CD4-positive, alpha-beta T cell treated with Interleukin-2 at 100 ng/mL for 4 hours (primary cell): Measurements from ENCODE around the gene AIM2.
"Not testable (repeated sequence)": the region's sequence is repeated elsewhere in the genome, so short reads cannot be mapped to it uniquely, and the experiment has no call there.

ENCODE experiments used
- DNase-seq: peaks from one replicate; pipeline ENCODE4 v3.0.0-alpha.2; 2020; ENCODE audit warnings: low spot score

The AIM2 gene

GRCh38 chr1:159076438-159077119 is at the start of gene AIM2:
Gene AIM2 (minus strand): TSS chr1:159076766. CDS start chr1:159073499, 3,267 bp downstream.
- peak; percentile 91 for DNase-seq

DNA sequence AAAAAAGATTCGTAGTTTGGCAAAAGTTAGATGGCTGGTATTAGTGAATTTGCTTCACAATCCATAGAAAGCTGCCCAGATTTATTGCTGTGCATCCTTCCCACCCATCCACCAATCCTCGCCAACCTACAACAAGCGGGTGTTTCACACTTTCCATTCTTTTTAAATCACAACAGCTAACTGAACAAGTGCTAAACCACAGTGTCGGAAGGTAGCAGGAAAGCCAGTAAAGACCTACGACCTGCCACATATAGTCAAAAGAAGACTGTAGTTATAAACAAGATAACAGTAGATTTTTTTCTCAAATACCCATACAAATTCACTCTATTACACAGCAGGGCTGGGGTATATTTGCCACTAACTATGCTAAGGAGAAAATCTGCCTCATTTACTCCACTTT is 47.0 kb upstream of the AIM2 start:
- DNase-seq = no peak

DNA sequence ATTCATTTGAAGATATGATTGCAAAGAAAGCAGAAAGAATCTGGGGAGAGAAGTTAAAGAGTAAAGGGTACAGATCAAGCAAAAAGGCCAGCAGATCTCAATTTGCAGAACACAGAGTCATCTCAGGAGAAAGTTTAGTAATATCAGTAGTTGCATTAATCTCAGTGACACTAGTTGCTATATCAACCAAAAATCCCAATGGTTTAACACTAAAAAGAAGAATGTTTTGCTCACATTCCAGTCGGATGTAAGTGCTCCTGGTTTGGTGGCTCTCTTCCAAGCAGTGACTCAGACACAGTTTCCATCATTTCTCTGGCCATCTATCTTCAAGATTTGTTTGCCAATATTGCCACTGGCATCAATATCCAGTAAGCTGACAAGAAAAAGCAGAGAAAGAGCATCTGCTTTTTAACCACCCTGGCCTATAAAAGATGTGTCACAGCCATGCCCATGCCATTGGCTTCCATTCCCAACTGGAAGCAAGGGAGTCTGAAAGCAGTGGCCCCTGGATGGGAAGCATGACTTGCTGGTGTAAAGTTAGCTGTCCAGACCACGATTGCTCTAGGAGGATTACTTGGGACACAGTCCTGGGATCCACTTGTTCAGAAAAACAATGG is 45.5 kb upstream of the AIM2 start:
- no peak for DNase-seq

DNA sequence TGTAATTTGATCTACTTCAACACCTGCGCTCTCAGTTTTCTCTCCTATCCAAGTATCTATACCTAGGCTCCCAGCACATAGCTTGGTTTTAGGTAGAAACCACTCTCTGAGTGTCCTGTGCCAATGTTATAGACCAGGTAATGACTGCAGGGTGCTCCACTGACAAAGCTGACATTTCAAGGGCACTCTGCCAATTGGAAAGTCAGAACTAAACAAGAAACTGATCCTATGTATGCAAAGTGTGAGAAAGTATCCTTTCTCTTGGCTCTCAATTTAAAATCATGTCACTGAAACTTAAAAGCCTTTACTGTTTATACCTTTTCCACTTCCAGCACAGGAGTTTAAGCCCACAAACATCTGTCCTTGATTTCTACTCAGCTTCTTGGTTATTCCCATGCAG is 45.0 kb upstream of the AIM2 start:
- no peak for DNase-seq

DNA sequence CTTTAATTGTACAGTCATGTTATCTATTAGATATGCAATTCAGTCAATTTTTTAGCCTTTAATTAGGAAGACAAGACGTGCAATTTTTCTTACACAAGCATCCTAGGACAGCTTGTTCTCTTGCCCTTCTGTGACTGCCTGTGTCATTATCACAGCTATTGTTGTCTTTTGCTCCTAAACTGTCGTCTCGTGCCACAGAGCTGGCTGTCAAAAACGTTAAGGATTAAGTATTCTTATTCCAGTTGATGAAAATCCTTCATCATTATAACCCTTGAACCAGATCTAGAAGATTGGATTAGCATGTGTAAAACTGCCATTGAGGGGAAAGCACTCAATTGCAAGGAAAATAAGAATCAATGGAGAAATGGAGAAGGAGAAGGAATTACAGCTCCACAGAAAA is 43.8 kb upstream of the AIM2 start:
- DNase-seq = no peak

GRCh38 chr1:159113596-159114433 is 37.2 kb upstream of the AIM2 start:
- DNase-seq = no peak

GRCh38 chr1:159103021-159103420 is 26.5 kb upstream of the AIM2 start:
- not testable (repeated sequence) for DNase-seq

GRCh38 chr1:159100589-159100988 is 24.0 kb upstream of the AIM2 start:
- no peak for DNase-seq

- DNase-seq = no peak
Measured at GRCh38 chr1:159098596-159098995, 22.0 kb upstream of the AIM2 start.

- no peak for DNase-seq
Measured at GRCh38 chr1:159092036-159092760, 15.6 kb upstream of the AIM2 start.

- DNase-seq = no peak
Measured at GRCh38 chr1:159091607-159092031, 15.1 kb upstream of the AIM2 start.

GRCh38 chr1:159091180-159091560 is 14.6 kb upstream of the AIM2 start:
- no peak for DNase-seq

DNA sequence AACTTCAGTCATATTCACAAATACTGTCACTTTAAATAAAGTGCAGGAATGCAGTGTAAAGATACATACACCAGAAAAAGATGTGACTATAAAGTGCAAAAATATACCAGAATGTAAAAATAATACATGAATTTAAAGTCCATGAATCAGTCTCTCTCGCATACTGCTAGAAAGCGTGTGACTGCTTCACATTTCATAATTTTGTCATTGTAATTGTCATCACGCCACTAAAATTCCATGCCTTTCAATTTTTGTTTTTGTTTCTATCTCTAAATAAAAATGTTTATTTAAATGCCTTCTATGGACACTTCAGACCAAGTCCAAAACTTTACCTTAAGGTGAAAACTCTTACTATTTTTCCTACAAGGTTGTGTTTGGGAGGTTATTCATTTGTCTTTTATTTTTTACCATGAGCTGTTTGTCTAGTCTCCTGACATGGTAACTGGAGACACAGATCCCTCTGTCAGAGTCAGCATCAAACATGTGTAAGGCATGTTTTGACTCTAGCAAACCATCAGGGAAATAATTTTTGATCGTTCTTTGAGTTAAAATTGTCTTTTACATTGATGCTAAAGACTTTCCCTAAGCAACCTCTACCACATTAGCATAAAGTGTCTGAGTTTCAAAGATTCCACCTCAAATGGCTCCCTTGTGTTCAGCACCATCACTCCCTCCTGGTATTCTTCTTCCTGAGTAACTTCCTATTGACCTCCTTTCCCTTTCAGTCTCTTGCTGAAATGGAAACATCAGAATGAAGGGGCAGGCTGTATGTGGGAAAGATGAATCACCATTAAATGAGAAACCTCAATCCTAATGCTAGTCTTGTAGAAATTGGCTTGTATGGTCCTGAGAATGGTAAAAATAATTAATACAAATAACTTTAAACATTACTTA is 14.0 kb upstream of the AIM2 start:
- no peak for DNase-seq

- DNase-seq = peak; percentile 65
Measured at GRCh38 chr1:159089184-159089791, 12.7 kb upstream of the AIM2 start.

DNA sequence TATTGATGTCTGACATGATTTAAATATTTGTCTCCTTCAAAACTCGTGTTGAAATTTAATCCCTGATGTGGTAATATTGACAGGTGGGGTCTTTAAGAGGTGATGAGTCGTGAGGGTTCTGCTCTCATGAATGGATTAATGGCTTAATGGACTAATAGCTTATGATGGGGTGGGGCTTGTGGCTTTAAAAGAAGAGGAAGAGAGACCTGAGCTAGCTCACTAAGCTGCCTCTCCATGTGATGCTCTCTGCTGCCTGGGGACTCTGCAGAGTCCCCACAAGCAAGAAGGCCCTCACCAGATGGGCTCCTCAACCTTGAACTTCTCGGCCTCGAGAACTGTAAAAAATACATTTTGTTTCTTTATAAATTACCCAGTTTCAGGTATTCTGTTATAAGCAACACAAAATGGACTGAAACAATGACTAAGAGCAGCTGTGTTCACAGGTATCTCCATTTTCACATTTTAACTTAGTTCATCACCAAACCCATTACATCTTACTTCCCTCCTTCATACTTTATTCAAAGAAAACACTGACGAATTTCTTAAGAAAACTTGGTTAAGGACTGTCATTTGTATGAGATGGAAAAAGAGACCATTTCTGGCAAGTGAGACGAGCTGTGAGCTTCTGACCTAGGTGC is 12.1 kb upstream of the AIM2 start:
- no peak for DNase-seq

DNA sequence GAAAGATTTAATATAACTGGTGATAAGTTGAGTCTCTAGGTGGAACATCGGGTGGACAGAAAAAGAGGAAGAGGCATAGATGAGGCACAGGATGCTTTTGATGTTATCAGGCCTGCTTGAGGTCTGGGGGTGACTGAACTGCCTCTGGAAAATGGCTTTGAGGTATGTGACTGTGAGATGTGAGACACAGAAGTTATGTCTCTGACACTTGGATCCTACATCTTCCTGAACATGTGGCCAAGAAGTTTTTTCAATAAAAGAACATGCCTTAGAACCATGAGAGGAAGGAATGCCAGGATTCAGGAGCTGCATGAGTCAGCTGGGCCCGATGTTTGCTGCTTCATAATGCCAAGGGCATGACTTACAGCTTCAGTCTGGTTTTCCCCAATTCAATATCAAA is 11.5 kb upstream of the AIM2 start:
- no peak for DNase-seq

GRCh38 chr1:159084867-159085266 is 8.3 kb upstream of the AIM2 start:
- DNase-seq = no peak

DNA sequence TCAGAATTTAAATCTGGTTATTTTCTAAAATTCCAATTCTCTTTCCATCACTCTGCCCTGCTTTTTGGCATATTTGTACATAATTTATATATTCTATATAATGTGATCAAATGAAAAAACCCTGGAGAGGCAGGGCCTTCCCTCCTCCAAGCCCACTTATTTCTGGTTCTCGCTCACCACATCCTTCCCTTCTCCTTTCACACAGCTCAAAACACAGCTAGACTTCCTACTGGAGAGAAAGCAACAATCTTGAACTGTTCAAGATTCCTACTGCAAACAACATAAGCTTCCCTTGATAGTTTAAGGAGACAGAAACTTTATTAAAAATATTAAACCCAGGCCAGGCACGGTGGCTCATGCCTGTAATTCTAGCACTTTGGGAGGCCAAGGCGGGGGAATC is 7.6 kb upstream of the AIM2 start:
- no peak for DNase-seq

DNA sequence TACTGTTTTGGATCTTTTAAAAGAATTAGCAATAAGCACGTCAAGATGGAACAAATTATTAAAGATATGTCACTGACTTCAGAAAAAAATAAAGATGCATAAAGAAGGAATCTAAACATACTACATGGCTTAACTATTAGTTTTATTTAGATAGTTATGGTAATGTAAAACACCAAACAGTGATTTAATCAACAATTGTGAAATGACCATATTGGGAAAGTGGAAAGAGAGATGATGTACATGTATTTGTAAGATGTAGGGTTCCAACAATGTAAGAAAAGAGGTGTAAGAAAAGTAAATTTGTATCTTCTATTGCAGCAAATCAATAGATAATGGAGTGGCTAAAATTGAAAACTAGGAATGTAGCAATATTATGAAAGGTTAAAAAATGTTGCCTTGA is 6.4 kb upstream of the AIM2 start:
- DNase-seq = no peak

DNA sequence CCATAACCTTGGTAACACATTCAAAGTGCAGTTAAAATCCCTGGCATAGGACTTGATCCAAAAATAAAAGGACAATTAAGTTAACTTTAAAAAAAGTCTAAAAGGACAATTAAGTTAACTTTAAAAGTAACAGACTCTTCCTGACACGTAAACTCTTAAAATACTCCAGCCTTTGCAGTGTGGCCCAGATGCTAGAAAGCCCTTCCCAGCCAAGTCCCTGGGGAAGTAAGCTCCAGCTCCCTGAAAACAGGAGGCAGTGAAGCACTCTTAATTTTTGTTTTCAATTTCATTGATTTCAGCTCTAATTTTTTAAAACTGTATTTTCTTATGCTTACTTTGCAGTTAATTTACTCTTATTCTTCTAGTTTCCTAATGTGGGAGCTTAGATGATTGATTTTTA is 5.1 kb upstream of the AIM2 start:
- no peak for DNase-seq
